Measurements from ENCODE around the gene RGR. TPM values are rescaled to one million over a fixed set of nuclear protein-coding genes. Genes with fewer than 3 reads are reported as not detected.

Gene RGR
- total RNA-seq, 1 experiment from 2014 or later: not detected

DNA sequence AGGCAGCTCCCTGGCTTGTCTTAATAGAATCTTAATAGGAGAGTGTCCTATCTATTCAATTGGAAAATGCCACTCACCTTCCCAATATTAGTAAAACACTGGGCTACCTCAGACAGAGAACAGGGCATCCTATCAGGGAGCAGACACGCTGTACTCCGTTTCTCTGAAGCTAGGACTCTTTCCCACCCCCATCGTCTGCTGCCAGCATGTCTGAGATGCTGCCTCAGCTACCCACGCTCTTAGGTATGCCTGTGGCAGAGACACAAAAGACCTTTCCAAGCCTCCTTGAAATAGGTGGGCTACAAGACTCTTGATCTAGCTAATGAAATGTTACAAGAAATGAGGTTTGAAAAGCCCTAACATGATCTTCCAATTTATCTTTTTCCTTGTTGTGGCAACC, 17.0 kb upstream of the RGR start:
- Histone ChIP-seq H3K36me3 (ENCODE audit: control insufficient read depth in 1 of 2, insufficient read depth in 2 of 2, low read length in 2 of 2) (no peaks in the 10 kb centered on the region), H3K27me3 (ENCODE audit: insufficient read depth, low read length) (peaks cover 31% of the 10 kb centered on the region), H3K79me2 (ENCODE audit: insufficient read depth, low read length) (no peaks in the 10 kb centered on the region), H3K4me1 (ENCODE audit: control insufficient read depth in 1 of 2, insufficient read depth in 2 of 2, low read length in 2 of 2) (no peaks in the 10 kb centered on the region), H3K27ac (ENCODE audit: low read depth, low read length) (no peak overlapping the region), H4K20me1 (ENCODE audit: insufficient read depth) (no peaks in the 10 kb centered on the region), H3K9me2 (ENCODE audit: insufficient read depth) (no peaks in the 10 kb centered on the region), H2AFZ (ENCODE audit: low read depth, low read length, poor library complexity, severe bottlenecking) (no peak overlapping the region), H3K9me3 (ENCODE audit: control insufficient read depth in 1 of 2, insufficient read depth in 1 of 2, low read depth in 1 of 2, low read length in 2 of 2) (no peaks in the 10 kb centered on the region), H3K9ac (ENCODE audit: low read length) (no peak overlapping the region), H3K4me2 (ENCODE audit: low read length) (no peak overlapping the region), H3K4me3 (replicated peaks in 1 of 2; ENCODE audit: low read depth in 1 of 2, low read length in 2 of 2) (no peak overlapping the region)
- TF ChIP-seq, protein P1, sequence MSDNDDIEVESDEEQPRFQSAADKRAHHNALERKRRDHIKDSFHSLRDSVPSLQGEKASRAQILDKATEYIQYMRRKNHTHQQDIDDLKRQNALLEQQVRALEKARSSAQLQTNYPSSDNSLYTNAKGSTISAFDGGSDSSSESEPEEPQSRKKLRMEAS (IDR thresholded peaks at IDR 0.05): no peak
- TF ChIP-seq YY1 (IDR thresholded peaks at IDR 0.05; ENCODE audit: extremely low read depth, insufficient replicate concordance, low read depth, low read length) (no peak), SP1 (IDR thresholded peaks at IDR 0.05; ENCODE audit: low read depth) (no peak), SRF (IDR thresholded peaks at IDR 0.05; ENCODE audit: low read depth) (no peak), EGR1 (IDR thresholded peaks at IDR 0.05; ENCODE audit: low read depth) (no peak), TCF7L2 (IDR thresholded peaks at IDR 0.05; ENCODE audit: borderline replicate concordance, extremely low read depth, insufficient read depth, insufficient read length) (no peak), ZNF274 (IDR thresholded peaks at IDR 0.05; ENCODE audit: low read depth, low read length) (no peak), SIN3A (IDR thresholded peaks at IDR 0.05; ENCODE audit: low read depth) (no peak), EZH2 (IDR thresholded peaks at IDR 0.05) (no peak), ELF1 (IDR thresholded peaks at IDR 0.05; ENCODE audit: borderline replicate concordance, low read depth) (no peak), POLR2A (IDR thresholded peaks at IDR 0.05; ENCODE audit: borderline replicate concordance, extremely low read depth, insufficient read depth, insufficient read length) (no peak)
- TF ChIP-seq, protein P2, sequence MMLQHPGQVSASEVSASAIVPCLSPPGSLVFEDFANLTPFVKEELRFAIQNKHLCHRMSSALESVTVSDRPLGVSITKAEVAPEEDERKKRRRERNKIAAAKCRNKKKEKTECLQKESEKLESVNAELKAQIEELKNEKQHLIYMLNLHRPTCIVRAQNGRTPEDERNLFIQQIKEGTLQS (IDR thresholded peaks at IDR 0.05): no peak
- TF ChIP-seq, protein P3, sequence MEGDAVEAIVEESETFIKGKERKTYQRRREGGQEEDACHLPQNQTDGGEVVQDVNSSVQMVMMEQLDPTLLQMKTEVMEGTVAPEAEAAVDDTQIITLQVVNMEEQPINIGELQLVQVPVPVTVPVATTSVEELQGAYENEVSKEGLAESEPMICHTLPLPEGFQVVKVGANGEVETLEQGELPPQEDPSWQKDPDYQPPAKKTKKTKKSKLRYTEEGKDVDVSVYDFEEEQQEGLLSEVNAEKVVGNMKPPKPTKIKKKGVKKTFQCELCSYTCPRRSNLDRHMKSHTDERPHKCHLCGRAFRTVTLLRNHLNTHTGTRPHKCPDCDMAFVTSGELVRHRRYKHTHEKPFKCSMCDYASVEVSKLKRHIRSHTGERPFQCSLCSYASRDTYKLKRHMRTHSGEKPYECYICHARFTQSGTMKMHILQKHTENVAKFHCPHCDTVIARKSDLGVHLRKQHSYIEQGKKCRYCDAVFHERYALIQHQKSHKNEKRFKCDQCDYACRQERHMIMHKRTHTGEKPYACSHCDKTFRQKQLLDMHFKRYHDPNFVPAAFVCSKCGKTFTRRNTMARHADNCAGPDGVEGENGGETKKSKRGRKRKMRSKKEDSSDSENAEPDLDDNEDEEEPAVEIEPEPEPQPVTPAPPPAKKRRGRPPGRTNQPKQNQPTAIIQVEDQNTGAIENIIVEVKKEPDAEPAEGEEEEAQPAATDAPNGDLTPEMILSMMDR (IDR thresholded peaks at IDR 0.05 in 2 of 3, conservative IDR thresholded peaks at IDR 0.05 in 1 of 3; ENCODE audit: borderline replicate concordance in 1 of 3, insufficient read depth in 1 of 3, low read depth in 2 of 3, low read length in 2 of 3): no peak
- ChIA-PET RAD21 (ENCODE audit: low non-redundant PET in 1 of 2, low total read pairs in 2 of 2, uncharacterized antibody in 2 of 2, unreplicated experiment in 2 of 2) (no interaction called here), CTCF (interaction anchor here (0.8 kb wide), 1 partner anchor 29 kb away, joined by 3 read pairs; no protein-coding TSS in a partner anchor), POLR2A (no interaction called here)
- intact Hi-C loops (cut with micrococcal nuclease): no loop called here
- DNase-seq (ENCODE audit: low read depth, low spot score): no peak
- no peak for ATAC-seq
- no TSS peak for BruUV-seq (replicated peaks)

All from HCT116 (cell line).